Prostate gland (tissue), 2 donors: ENCODE measurements around the gene CDC42BPB.

Experiments used
- POLR2A ChIP-seq: fragments of 450-650 bp; IDR thresholded peaks from one replicate; pipeline ENCODE4 v1.6.1; 2016; ENCODE audit warnings: antibody characterized with exemption, mild to moderate bottlenecking
- TF ChIP-seq, protein P1 (sequence below), 4 experiments: fragments of 200-600 bp in 2 of 4; fragments of 450-650 bp in 2 of 4; sonication (generic) in 2 of 4; IDR thresholded peaks; 1 replicate in 3 of 4; 2 replicates in 1 of 4; pipeline ENCODE4 v1.5.1; 2016 to 2019; ENCODE audit warnings: antibody characterized with exemption in 4 of 4, mild to moderate bottlenecking in 2 of 4, moderate library complexity in 2 of 4

DNA sequence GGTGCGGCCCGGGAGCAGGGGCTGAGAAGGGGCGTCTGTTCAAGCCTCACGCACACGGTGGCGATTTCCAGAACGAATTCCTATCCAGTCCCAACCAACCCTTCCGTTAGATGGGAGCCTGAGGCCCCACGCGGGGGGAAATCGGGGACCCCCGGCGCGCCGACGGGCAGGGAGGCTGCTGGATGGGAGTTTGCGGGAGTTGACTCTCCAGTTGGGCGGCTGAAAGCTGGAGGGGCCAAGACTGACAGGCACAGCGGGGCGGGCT, 47.0 kb upstream of the CDC42BPB start:
- TF ChIP-seq, protein P1, sequence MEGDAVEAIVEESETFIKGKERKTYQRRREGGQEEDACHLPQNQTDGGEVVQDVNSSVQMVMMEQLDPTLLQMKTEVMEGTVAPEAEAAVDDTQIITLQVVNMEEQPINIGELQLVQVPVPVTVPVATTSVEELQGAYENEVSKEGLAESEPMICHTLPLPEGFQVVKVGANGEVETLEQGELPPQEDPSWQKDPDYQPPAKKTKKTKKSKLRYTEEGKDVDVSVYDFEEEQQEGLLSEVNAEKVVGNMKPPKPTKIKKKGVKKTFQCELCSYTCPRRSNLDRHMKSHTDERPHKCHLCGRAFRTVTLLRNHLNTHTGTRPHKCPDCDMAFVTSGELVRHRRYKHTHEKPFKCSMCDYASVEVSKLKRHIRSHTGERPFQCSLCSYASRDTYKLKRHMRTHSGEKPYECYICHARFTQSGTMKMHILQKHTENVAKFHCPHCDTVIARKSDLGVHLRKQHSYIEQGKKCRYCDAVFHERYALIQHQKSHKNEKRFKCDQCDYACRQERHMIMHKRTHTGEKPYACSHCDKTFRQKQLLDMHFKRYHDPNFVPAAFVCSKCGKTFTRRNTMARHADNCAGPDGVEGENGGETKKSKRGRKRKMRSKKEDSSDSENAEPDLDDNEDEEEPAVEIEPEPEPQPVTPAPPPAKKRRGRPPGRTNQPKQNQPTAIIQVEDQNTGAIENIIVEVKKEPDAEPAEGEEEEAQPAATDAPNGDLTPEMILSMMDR (IDR thresholded peaks at IDR 0.05), result no peak
- no peak for TF ChIP-seq POLR2A
